HepG2 (cell line): ENCODE data around the gene NAV2. TPM values are rescaled to one million over a fixed set of nuclear protein-coding genes. Genes with fewer than 3 reads are reported as not detected.

Source experiments
- ATAC-seq: fragments of 200-7000 bp; cut with Tn5 transposase; 3 replicates; pipeline ENCODE4 v1.9.1; 2020; ENCODE audit warnings: mild to moderate bottlenecking, moderate library complexity
- BruUV-seq: library from RNA; stranded (reverse); fragments of 400-500 nt; replicated peaks from 2 replicates; lab custom pipeline; 2021; lab: Mats Ljungman, UMichigan
- CTCF ChIA-PET: fragments of 300-600 bp; formaldehyde crosslinking; extraction: SDS; loops from one replicate; lab custom pipeline; 2021; ENCODE audit warnings: low total read pairs, inconsistent platforms, low intra/inter-chr PET ratio; lab: Yijun Ruan, JAX
- POLR2A ChIA-PET: fragments of 350-600 bp; sonication (Branson Sonifier 250); formaldehyde crosslinking; loops from one replicate; lab custom pipeline; 2020; ENCODE audit warnings: antibody characterized with exemption, inconsistent platforms; lab: Yijun Ruan, JAX
- DNase-seq: peaks from one replicate; pipeline ENCODE4 v3.0.0-alpha.2; 2015; ENCODE audit warnings: low spot score
- FAIRE-seq: peaks from 3 replicates; lab custom pipeline; 2011; peaks lifted over from hg19 to GRCh38; lab: Jason Lieb, UNC
- H2AFZ ChIP-seq: one replicate; pipeline ENCODE4 v1.6.1; 2011; ENCODE audit warnings: low read length, inconsistent platforms
- H3K27ac ChIP-seq: fragments of 300-600 bp; 3 replicates; pipeline ENCODE4 v1.8.0; 2011; ENCODE audit warnings: mixed run types, mild to moderate bottlenecking, mixed read lengths, low read length, inconsistent platforms; ENCODE audit not compliant: insufficient read depth; ENCODE audit errors: extremely low read length
- H3K27me3 ChIP-seq, 2 experiments: fragments of 200-600 bp in 1 of 2; 2 replicates in 1 of 2; 3 replicates in 1 of 2; pipeline versions ENCODE4 v1.6.0 to v1.8.0; 2011; ENCODE audit warnings: low read length in 2 of 2, mild to moderate bottlenecking in 2 of 2, moderate library complexity in 2 of 2, inconsistent platforms in 1 of 2; ENCODE audit not compliant: insufficient read depth in 2 of 2, control insufficient read depth in 1 of 2
- H3K36me3 ChIP-seq, 2 experiments: fragments of 200-600 bp in 1 of 2; replicated peaks in 1 of 2; 2 replicates in 1 of 2; 3 replicates in 1 of 2; pipeline versions ENCODE4 v1.5.1 to v1.8.0; 2011; ENCODE audit warnings: low read length in 2 of 2, inconsistent platforms in 1 of 2; ENCODE audit not compliant: insufficient read depth in 2 of 2, control insufficient read depth in 1 of 2
- H3K4me1 ChIP-seq: 2 replicates; pipeline ENCODE4 v1.5.1; 2012; ENCODE audit warnings: low read length, inconsistent platforms; ENCODE audit not compliant: insufficient read depth
- H3K4me2 ChIP-seq: 2 replicates; pipeline ENCODE4 v1.6.0; 2011; ENCODE audit warnings: low read depth, low read length, inconsistent platforms
- H3K4me3 ChIP-seq, 3 experiments: fragments of 200-600 bp in 1 of 3; sonication (generic), shearing (Covaris generic) in 1 of 3; replicated peaks in 1 of 3; 2 replicates each; pipeline ENCODE4 v1.5.1; 2011 to 2016; ENCODE audit warnings: low read length in 3 of 3, inconsistent platforms in 2 of 3, low read depth in 2 of 3, mild to moderate bottlenecking in 2 of 3, control low read depth in 1 of 3, mixed read lengths in 1 of 3; ENCODE audit not compliant: insufficient read depth in 1 of 3
- H3K79me2 ChIP-seq: one replicate; pipeline ENCODE4 v1.6.1; 2011; ENCODE audit warnings: low read length, inconsistent platforms; ENCODE audit not compliant: insufficient read depth
- H3K9ac ChIP-seq: 2 replicates; pipeline ENCODE4 v1.6.0; 2011; ENCODE audit warnings: mild to moderate bottlenecking, low read depth, low read length, inconsistent platforms; ENCODE audit not compliant: insufficient read depth
- H3K9me3 ChIP-seq: 2 replicates; pipeline ENCODE4 v1.5.1; 2012; ENCODE audit warnings: mild to moderate bottlenecking, low read length
- H4K20me1 ChIP-seq: 2 replicates; pipeline ENCODE4 v1.6.0; 2011; ENCODE audit warnings: inconsistent platforms, mild to moderate bottlenecking, low read length, moderate library complexity; ENCODE audit not compliant: insufficient read depth
- FOXO1 ChIP-seq: sonication (generic); formaldehyde crosslinking; IDR thresholded peaks from 2 replicates; pipeline ENCODE4 v1.4.0; 2020; ENCODE audit warnings: missing genetic modification reagents
- GTF3A ChIP-seq: sonication (generic); formaldehyde crosslinking; conservative IDR thresholded peaks from 2 replicates; pipeline ENCODE4 v1.4.0; 2020; ENCODE audit warnings: mild to moderate bottlenecking, missing genetic modification reagents
- KAT2B ChIP-seq: fragments of 150-350 bp; IDR thresholded peaks from 2 replicates; pipeline ENCODE4 v1.6.1; 2014; ENCODE audit warnings: low read depth, low read length, borderline replicate concordance
- RARG ChIP-seq: sonication (generic); formaldehyde crosslinking; IDR thresholded peaks from 2 replicates; pipeline ENCODE4 v1.4.0; 2020; ENCODE audit warnings: low read depth, mild to moderate bottlenecking, missing genetic modification reagents
- SCMH1 ChIP-seq: sonication (generic); formaldehyde crosslinking; IDR thresholded peaks from 2 replicates; pipeline ENCODE4 v1.9.0; 2021; ENCODE audit warnings: missing genetic modification reagents, mild to moderate bottlenecking, borderline replicate concordance
- SKIL ChIP-seq: sonication (generic); formaldehyde crosslinking; IDR thresholded peaks from 2 replicates; pipeline ENCODE4 v1.8.0; 2022; ENCODE audit warnings: missing genetic modification reagents, mild to moderate bottlenecking, moderate library complexity, borderline replicate concordance
- ZFAT ChIP-seq: sonication (generic); formaldehyde crosslinking; conservative IDR thresholded peaks from 2 replicates; pipeline ENCODE4 v1.8.1; 2023; ENCODE audit warnings: missing genetic modification reagents, inconsistent platforms
- ZMAT3 ChIP-seq: sonication (generic); formaldehyde crosslinking; conservative IDR thresholded peaks from 2 replicates; pipeline ENCODE4 v1.7.0; 2021; ENCODE audit warnings: missing genetic modification reagents
- ZNF143 ChIP-seq: sonication (generic); formaldehyde crosslinking; IDR thresholded peaks from 2 replicates; pipeline ENCODE4 v1.4.0; 2020; ENCODE audit warnings: missing genetic modification reagents
- ZNF552 ChIP-seq: sonication (generic); formaldehyde crosslinking; IDR thresholded peaks from 2 replicates; pipeline ENCODE4 v1.9.0; 2022; ENCODE audit warnings: missing genetic modification reagents, mild to moderate bottlenecking, borderline replicate concordance
- ZNF713 ChIP-seq: sonication (generic); formaldehyde crosslinking; IDR thresholded peaks from 2 replicates; pipeline ENCODE4 v1.4.0; 2020; ENCODE audit warnings: mild to moderate bottlenecking, missing genetic modification reagents
- ZSCAN20 ChIP-seq: sonication (generic); formaldehyde crosslinking; IDR thresholded peaks from 2 replicates; pipeline ENCODE4 v1.4.0; 2020; ENCODE audit warnings: missing genetic modification reagents, mild to moderate bottlenecking, borderline replicate concordance
- ZSCAN25 ChIP-seq: sonication (generic); formaldehyde crosslinking; IDR thresholded peaks from 2 replicates; pipeline ENCODE4 v1.8.0; 2022; ENCODE audit warnings: mild to moderate bottlenecking, missing genetic modification reagents
- whole genome bisulfite sequencing: methylation state at CpG from one replicate; pipeline ENCODE4 v1.1.6; 2017; ENCODE audit warnings: low lambda C conversion rate; 5-methylcytosine and 5-hydroxymethylcytosine counted together
- in situ Hi-C: cut with HindIII; loops from 2 replicates; pipeline ENCODE4 v1.10.0; 2017; ENCODE audit warnings: low pct_unique_long_range_greater_than_20kb; ENCODE audit not compliant: extremely low pct_ligation_motif_present
- intact Hi-C: fragments of 100-400 bp; cut with micrococcal nuclease; formaldehyde crosslinking; loops from one replicate; pipeline ENCODE4 v1.10.0; 2022; ENCODE audit not compliant: unreplicated experiment
- polyA plus RNA-seq, 8 experiments: library from polyadenylated mRNA; depleted of rRNA in 3 of 8; stranded (reverse) in 7 of 8; unstranded in 1 of 8; fragments of >200 nt; fragmentation: Illumina TruSeq in 4 of 8; extraction: Trizol in 4 of 8; gene quantifications; 2 replicates each; pipeline versions ENCODE4 v1.2.1 to v1.2.3, GENCODE V29; 2011 to 2016; ENCODE audit warnings: low read depth in 4 of 8, missing spikeins in 1 of 8, mixed read lengths in 1 of 8; ENCODE audit not compliant: insufficient read depth in 1 of 8
- total RNA-seq, 5 experiments: library from RNA; depleted of rRNA; stranded (reverse); fragments of >200 nt; fragmentation: Illumina TruSeq; extraction: Trizol; gene quantifications; 2 replicates each; pipeline ENCODE4 v1.2.3, GENCODE V29; 2016; ENCODE audit warnings: low read depth in 1 of 5
- TF ChIP-seq, protein P1 (sequence below): IDR thresholded peaks from 2 replicates; pipeline ENCODE4 v1.6.1; 2012; ENCODE audit warnings: inconsistent platforms

The NAV2 gene
- total and polyA plus RNA-seq, 2 of the 13 experiments (the other 11 are each of a cell fraction or from before 2014, with no cell fraction given) = 9.3 to 34.6 TPM

DNA sequence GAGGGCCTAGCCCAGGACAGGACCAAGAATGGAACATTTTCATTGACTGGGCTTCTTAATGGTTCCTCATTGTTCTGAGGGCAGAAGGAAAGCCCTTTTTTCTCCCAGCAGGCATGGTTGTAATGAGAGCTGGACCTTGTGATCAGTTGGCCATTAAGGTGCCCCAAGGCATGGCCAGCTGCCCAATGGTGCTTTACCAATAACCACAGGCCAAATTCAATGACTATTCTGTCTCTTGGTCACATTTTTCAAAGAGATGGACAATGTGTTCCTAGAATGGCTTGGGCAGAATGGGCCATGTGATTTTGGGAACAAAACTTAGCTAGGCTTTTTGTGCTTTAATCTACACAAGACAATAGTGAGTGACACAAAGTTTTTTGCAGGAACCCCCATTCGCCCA, 7.3 kb downstream of the NAV2 start:
- TF ChIP-seq ZMAT3 (CRISPR knock-in tag) (no peak), ZSCAN25 (CRISPR knock-in tag) (no peak), FOXO1 (no peak), ZFAT (CRISPR knock-in tag) (no peak), ZNF552 (CRISPR knock-in tag) (no peak), GTF3A (CRISPR knock-in tag) (no peak), KAT2B (no peak), ZNF143 (CRISPR knock-in tag) (no peak), ZNF713 (CRISPR knock-in tag) (no peak), RARG (CRISPR knock-in tag) (no peak), SCMH1 (CRISPR knock-in tag) (no peak), SKIL (CRISPR knock-in tag) (no peak), ZSCAN20 (CRISPR knock-in tag) (no peak)
- TF ChIP-seq, protein P1, sequence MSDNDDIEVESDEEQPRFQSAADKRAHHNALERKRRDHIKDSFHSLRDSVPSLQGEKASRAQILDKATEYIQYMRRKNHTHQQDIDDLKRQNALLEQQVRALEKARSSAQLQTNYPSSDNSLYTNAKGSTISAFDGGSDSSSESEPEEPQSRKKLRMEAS = no peak
- Histone ChIP-seq H4K20me1 (no peaks in the 10 kb centered on the region), H3K79me2 (no peaks in the 10 kb centered on the region), H3K4me3 (no peak overlapping the region), H3K4me1 (no peaks in the 10 kb centered on the region), H3K27me3 (peaks cover 0 to 14% of the 10 kb centered on the region in 2 experiments; a peak in 1 of 5 replicates), H2AFZ (no peak overlapping the region), H3K4me2 (no peak overlapping the region), H3K9ac (no peak overlapping the region), H3K36me3 (no peaks in the 10 kb centered on the region), H3K9me3 (no peaks in the 10 kb centered on the region), H3K27ac (no peak overlapping the region)
- BruUV-seq = no TSS peak
- DNase-seq (no peak), ATAC-seq (no peak), FAIRE-seq (no peak)
- CTCF ChIA-PET = no interaction called here
- WGBS = 0% methylated on average over 1 of the region's 1 CpG
- intact Hi-C loops = no loop called here
- in situ Hi-C loops = no loop called here
- POLR2A ChIA-PET = no interaction called here
